AG08396 (cell line): ENCODE results near the gene UVSSA.

Experiments
- DNase-seq: peaks from one replicate; pipeline ENCODE4 v3.0.0; 2012; ENCODE audit warnings: low spot score, mixed read lengths

The UVSSA gene, protein sequence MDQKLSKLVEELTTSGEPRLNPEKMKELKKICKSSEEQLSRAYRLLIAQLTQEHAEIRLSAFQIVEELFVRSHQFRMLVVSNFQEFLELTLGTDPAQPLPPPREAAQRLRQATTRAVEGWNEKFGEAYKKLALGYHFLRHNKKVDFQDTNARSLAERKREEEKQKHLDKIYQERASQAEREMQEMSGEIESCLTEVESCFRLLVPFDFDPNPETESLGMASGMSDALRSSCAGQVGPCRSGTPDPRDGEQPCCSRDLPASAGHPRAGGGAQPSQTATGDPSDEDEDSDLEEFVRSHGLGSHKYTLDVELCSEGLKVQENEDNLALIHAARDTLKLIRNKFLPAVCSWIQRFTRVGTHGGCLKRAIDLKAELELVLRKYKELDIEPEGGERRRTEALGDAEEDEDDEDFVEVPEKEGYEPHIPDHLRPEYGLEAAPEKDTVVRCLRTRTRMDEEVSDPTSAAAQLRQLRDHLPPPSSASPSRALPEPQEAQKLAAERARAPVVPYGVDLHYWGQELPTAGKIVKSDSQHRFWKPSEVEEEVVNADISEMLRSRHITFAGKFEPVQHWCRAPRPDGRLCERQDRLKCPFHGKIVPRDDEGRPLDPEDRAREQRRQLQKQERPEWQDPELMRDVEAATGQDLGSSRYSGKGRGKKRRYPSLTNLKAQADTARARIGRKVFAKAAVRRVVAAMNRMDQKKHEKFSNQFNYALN

DNA sequence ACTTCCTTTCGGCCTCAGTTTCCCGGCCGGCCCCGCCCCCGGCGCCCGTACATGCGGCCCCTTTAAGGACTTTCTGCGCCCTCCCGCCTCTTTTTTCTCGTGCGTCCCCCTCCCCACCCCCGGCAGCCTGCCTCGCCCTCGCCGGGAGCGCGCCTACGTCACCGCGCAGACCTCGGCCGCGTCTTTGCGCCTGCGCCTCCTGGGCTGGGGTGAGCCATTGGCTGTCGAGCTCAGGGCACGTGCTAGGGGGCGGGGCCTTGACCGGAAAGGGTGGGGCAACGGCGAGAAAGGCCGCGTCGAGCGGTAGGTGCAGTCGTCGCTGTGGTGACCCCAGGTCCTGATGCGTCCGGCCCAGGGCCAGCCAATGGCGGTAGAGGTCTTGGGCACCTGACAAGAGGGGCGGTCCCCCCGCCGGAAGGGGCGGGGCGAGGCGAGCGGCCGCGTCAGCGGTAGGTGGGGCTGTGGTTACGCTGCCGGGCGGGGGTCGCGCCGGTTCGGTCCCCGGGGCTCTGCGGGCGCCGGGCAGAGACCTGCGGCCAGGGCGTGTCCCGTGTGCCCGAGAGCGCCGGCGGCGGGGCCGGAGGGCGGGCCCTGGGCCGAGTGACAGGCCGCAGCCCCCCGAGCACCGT lies at the start of gene UVSSA:
Gene UVSSA (plus strand): TSS at position 428 of the 629 bp plus-strand sequence. CDS start 884 bp downstream, outside the sequence.
- DNase-seq, result peak; percentile 100

DNA sequence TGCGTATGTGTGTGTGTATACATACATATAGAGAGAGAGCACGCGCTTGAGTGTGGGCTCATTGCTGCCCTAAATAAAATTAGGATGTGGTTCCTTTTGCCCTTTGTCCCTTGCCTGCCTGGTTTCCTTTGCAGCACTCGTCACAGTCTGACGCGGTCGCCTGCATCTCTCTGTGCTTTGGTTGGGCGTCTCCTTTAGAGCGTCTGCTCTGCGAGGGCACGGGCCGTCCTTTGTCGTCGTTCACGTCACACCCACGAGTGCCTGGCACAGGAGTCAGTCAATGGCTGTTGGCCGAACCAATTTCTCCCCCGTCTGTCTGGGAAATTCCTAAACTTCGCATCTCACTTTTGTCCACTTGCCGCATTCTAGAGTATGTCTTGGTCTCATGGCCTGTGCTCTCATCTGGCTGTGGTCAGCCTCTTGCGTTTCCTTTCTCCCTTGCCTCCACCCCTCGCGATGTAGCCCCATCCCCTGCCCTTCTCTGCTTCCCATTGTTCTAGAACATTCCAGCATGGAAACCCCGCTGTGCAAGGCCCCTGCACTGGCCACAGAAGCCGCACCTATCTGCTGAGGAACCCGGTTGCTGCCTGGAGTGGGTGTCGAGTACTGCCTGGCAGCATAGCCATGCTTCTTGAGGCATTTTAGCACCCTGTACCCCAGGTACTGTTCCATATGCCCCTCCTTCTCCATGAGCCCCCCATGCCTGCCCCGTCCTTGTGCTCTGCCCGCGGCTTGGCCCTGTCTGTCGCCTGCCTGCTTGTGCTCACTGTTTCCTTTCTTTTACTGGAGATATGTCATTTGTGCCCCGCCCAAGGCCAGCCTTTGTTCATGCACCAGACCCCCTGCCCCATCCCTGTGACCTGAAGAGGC lies 49.3 kb upstream of the UVSSA start:
- DNase-seq, result no peak

DNA sequence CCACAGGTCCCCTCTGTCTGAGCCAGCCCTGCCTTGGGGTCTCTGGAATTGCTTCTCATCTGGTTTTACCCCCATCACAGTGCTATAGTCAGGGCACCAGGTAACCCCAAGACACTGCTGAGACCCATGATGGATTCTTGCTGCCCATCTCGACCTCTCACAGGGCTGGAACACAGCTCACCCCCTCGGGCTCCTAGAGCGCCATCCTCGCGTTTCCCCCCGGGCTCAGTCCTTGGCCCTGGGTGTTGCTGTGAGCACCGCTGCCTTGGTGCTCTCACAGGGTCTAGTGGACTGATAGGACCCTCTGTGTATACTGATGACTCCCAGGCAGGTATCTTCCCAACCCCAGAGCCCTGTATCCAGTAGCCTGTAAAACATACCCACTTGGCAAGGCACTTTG lies 48.5 kb upstream of the UVSSA start:
- DNase-seq, result no peak

DNA sequence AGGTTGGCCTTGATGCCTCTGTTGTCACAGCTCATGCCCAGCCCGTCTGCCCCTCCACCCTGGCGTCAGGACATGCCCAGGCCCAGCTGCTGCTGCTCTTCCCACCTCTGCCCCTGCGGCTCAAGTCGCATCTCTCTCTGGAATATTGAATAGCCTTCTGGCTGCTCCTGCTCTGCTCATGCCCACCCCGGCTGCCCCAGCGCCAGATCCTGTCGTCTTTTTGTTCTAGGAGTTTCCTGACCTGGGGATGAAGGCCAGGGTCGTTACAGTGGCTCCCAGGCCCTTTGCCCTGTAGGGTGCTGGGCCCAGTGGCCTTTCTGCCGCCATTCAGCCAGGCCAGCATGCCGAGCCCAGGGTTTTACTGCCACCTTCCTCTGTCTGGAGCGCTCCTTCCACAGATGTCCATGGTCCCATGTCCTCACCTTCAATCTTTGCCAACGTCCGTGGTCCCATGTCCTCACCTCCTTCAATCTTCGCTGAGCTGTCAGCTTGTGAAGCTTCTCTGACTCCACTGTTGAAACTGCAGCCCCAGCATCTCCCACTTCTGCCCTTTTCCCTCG lies 47.6 kb upstream of the UVSSA start:
- no peak for DNase-seq

DNA sequence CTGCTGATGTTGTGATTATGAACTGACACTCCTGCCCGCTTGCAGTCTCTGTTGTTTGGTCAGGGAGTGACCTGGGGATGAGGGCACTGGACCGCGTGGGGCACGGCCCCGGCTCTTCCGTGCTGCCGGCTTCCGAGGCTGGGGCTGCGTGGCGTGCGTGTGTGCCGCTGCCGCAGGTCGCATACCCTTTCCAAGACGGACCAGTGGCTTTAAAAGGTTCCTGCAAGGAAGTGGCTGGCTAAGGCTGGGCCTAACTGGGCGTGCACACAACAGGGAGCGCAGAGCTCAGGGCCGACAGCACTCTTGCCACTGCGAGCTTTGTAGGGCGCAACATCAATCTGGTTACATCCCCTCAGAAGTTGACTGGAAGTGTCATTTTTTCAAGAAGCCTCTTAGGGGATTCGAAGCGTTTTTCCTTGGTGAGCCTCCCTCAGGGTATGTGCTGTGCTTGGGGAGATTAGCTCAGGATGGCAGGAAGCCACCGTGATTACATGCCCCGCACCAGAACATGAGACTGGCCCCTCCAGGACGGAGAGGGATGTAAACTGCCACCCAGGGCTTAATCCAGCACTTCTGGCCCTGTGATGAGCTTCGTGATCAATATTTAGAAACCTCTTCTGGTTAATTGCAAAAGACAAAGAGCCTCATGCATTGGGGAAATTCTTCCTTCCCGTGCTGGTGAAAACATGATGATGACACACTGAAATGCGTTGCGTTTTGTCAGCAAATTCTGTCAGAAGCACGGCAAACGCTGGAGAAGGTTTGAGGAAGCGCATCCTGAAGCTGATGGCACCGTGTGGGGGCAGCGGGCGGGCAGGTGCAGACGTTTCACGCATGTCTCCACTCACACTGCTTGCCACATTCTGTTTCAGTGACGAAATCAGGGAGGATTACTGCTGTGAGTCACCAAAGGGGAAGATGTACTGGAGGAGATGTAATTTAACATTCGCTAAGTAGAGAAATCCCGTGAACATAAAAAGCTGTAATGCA lies 46.2 kb upstream of the UVSSA start:
- DNase-seq, result peak; percentile 58

DNA sequence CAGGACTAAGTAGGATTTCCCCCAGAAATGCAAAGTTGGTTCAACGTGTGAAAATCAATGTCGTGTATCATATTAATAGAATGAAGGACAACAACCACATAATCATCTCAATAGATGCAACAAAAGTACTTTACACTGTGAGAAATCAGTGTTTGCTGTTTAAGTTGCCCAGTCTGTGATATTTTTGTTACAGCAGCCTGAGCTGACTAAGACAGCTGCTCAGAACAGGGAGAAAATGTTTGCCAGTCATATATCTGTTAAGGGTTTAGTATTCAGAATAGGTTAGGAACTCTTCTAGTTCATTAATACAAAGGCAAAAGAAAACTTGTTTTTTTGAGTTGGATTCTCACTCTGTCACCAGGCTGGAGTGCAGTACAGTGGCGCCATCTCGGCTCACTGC lies 44.8 kb upstream of the UVSSA start:
- DNase-seq, result no peak

DNA sequence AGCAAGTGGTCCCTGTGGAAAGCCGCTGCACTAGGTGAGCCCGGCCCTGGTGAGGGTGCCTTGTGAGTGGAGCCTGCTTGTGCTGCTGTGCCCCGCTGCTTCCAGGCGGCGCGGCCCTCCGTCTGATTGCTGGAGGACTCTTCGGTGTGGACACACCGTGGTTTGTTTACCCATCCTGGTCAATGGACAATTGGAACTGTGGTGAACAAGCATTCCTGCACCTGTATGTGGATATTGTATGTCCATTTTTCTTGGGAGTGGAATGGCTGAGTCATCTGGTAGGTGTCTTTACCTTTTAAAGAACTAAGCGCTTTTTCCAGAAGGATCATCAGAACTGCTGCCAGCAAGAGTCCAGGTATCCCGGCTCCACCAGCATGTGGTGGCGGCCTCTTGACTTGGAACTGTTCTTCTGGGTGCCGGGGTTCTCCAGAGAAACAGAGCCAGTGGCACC lies 41.7 kb upstream of the UVSSA start:
- DNase-seq, result no peak

DNA sequence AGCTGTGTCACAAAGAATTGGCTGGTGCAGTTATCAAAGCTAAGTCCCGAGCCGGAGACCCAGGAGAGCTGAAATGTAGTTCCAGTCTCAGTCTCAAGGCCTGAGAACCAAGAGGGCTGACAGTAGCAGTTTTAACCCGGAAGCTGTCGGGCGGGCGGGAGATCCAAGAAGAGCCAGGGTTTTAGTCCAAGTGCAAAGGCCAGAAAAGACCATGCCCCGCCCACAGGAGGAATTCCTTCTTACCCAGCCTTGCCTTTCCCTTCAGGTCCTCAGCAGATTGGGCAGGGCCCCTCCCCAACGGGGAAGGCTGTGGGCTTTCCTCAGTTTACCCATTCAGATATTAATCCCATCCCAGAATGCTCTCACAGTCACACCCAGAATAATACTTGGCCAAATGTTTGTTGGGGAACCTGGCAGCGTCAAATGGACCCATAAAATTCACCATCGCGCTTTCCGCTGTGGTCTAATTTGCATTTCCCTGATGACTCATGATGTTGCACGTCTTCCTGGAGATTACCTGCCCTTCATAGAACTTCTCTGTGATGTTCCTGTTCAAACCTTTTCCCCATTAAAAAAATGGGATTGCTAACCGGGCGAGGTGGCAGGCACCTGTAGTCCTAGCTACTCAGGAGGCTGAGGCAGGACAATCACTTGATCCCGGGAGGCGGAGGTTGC lies 41.1 kb upstream of the UVSSA start:
- DNase-seq, result no peak

DNA sequence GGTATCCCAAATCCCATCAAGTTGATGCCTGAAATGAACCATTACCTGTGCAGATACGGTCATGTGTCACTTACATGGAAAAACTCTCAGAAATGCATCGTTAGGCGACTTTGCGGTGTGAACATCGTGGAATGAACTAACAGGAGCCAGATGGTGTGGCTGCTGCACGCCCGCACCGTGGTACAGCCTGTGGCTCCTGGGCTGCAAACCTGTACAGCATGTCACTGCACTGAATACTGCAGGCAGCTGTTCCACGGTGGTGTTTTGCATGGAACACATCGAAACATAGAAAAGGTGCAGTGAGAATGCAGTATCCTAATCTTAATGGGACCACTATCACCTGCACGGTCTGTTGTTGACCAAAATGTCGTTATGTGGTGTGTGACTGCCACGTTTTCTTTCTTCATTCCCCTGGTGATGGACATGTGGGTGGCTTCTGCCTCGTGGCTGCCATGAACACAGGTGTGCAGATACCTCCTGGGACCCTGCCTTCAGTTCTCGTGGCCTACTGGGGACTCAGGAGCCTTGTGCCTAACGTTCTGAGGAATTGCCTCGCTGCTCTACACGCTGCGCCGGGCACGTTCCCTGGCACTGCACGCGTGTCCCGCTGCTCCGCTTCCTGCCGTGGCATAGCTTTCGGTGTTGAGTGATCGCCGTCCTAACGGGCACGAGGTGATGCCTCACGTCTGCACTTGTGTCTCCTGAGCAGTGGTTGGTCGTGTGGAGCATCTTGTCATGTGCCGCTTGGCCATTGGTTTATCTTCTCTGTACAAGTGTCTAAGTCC lies 38.9 kb upstream of the UVSSA start:
- no peak for DNase-seq

DNA sequence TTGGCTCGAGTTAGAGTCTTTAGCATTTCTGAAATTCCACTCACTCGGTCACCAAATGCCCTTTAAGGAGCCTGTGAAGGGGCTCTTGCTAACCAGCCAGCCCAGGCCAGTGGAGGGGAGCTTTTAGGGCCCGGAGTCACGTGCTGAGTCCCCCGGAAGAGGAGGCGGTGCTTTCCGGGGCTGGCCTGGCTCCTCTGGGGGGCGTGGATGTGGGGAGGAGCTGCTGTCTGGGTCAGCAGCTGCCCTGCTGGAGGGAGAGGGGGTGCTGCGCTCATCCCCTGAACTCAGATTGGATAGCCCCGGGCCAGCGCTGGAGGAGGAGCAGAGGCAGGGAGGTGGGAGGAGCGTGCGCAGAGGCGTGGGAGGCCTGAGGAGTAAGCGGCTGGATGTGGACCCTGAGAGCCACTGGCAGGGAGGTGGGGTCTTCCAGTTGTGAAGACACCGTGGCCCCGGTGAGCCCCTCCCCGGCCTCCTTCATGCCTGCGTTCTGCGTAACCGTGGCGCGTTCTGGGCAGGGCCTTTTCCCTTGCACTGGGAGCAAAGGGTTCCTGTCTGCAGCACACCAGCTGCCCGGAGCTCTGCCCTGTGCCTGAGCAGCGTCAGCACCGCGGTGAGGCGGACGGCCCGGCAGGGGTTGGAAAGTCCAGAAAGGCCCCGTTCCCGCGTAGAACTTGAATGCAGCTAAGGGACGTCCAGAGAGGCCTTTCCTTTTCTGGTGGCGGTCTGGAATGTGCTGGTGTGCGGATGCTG lies 37.6 kb upstream of the UVSSA start:
- peak; percentile 99 for DNase-seq

DNA sequence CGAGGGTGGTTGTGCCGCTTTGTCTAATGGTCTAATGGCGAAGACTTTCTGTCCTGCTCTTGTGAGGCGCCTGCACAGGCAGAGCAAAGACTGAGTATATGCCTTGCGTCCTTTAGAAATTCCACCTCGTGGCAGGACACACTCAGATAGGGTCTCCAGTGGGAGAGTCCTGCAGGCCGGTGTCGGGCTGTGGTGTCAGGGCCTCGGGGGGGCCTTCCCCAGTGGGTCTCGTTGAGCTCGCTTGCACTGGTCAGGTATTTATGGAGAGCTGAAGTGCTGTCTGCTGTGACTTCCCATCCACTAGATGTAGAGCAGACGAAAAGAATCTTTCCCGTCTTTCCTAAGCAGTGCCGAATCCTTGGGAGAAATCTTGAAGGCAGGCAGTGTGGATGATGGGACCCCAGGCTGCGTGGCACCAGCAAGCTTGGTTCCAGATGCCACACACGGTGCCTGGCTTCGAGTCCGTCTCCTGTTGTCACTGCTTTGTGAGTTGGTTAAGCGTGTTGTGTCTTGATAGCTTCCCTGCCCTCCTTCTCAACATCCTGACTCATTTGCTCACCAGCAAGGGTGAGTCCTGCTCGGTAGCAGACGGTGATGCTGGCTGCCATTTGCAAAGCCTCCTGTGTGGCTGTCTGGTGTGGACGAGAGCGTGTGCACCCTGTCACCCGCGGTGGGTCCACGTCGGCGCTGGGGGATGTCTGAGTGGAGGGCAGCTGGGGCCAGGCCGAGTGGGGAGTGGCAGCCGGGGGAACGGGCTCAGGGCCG lies 36.8 kb upstream of the UVSSA start:
- peak; percentile 53 for DNase-seq

DNA sequence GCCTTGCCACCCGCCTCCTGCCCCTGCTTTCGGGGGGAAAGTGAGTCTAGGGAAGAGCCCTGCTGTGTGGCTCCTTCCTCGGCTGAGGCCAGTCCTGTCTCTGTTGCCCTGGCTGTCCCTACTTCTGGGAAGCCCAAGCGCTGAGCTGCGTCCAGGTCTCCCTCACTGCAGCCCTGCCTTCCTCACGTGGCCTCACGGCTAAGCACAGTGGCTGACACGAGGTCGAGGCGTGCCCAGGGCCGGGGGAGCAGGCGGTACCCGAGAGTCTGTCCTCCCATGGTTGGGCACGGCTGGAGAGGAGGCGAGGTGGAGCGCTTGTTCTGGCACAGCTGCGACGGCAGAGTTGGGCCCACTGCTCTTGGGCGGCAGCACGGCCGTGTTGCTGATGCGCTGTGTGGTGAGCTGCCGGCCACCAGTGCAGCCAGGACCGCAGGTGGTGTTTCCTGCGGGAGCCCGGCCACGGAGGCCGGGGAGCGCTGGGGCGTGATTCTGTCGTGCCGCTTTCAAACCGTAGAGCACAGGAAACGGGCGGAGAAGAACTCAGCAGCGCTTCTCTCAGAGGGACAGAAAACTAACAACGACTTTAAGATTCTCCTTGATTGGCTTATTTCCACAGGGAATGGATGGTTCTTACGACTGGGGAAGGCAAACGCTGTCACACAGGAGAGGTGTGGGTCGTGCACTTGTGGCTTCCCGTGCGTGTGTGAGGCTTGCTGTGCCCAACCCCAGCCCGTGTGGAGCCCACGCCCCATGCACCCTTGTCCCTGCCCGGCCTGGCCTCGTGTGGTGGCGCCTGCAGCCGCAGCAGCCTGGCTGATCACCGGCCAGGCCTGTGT lies 36.0 kb upstream of the UVSSA start:
- no peak for DNase-seq

DNA sequence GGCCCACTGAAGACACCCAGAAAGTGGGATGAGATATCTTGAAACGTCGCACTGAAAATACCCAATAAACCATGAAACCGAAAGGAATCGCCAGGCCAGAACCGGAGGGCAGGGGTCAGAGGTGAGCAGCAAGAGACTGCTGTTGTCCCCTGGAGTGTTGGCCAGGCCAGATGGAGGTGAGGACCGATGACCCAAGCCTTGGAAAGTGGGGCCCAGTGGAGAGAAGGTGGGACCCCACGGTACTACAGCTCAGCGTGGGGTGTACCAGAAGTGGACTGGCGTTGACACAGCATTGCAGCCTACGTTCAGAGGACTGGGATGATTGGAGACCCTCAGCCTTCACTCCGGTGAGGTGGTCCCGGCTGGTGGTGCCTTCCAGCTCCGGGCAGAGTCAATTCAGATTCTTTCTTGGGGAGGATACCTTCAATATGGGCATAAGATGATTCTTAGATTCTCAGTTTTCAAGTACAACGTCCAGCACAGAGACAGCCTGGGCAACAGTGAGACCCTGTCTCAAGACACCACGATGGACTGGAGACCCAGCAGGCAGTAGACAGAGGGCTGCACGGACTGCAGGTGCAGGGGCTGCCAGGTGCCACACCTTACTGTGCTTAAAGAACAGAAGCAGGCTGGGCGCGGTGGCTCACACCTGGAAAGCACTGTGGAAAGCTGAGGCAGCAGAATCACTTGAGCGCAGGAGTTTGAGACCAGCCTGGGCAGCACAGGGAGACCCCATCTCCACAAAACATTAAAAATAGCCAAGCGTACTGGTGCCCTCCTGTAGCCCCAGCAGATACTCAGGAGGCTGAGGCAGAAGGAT lies 34.0 kb upstream of the UVSSA start:
- no peak for DNase-seq

DNA sequence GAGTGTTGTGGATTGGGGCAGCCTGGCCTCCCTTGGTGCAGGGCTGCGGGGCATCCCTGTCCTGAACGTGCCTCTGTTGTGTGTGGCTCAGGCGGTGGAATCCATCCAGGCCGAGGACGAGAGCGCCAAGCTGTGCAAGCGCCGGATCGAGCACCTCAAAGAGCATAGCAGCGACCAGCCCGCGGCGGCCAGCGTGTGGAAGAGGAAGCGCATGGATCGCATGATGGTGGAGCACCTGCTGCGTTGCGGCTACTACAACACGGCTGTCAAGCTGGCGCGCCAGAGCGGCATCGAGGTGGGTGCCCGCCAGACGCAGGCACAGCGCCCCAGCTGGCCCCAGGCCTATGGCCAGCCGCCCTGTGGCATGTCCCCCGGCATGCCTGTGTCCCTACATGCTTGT lies 31.7 kb upstream of the UVSSA start:
- DNase-seq, result no peak

DNA sequence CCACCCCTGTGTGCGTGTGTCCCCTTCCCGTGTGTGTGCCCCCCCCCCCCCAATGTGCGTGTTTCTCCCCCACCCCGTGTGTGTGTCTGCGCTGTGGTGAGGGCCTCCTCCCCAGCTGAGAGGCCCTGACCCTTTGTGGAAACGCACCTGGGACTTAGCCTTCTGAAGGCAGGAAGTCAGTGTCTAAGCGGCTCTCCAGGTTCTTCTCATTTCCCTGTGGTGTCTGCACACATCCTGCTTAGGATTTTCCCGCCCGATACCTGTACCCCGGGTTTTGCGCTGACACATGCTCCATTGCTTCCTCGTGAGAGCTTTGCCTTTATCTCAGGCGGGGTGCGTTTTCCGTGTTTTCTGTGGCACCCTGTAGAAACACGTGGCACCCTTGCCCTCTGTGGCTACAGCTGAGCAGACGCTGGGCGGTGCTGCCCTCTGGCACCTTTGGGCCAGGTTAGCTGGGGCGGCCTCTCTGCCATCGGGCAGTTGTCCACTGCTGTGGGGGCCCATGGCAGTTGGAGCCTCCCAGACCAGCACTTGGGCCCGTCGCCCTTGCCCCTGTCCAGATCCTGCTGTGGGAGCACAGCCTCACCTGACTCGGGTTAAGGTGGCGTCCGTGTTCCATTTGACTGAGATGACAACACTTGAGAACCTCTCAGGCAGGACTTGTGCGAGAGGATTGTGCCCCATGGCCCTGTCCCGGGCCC lies 31.0 kb upstream of the UVSSA start:
- no peak for DNase-seq
